Calu3 (cell line): ENCODE measurements around the gene QARS1. TPM values are rescaled to one million over a fixed set of nuclear protein-coding genes. Genes with fewer than 3 reads are reported as not detected.

Source experiments
- BruUV-seq: library from RNA; stranded (reverse); fragments of 400-500 nt; replicated peaks from 2 replicates; lab custom pipeline; 2021; lab: Mats Ljungman, UMichigan
- CTCF ChIA-PET: fragments of 300-600 bp; sonication (Branson Sonifier 250); formaldehyde crosslinking; loops from one replicate; lab custom pipeline; 2022; ENCODE audit warnings: antibody characterized with exemption; lab: Charles Lee
- DNase-seq: peaks from one replicate; pipeline ENCODE4 v3.0.0; 2022
- H3K27ac Mint-ChIP-seq: one replicate; pipeline ENCODE4 v1.8.0; 2022; ENCODE audit warnings: mixed read lengths; ENCODE audit not compliant: unreplicated experiment
- H3K27me3 Mint-ChIP-seq: one replicate; pipeline ENCODE4 v1.8.0; 2022; ENCODE audit warnings: mixed read lengths; ENCODE audit not compliant: unreplicated experiment
- H3K36me3 Mint-ChIP-seq: one replicate; pipeline ENCODE4 v1.8.0; 2022; ENCODE audit warnings: mild to moderate bottlenecking, moderate library complexity, mixed read lengths; ENCODE audit not compliant: insufficient read depth, unreplicated experiment
- H3K4me1 Mint-ChIP-seq: one replicate; pipeline ENCODE4 v1.8.0; 2022; ENCODE audit warnings: mild to moderate bottlenecking, low read depth, mixed read lengths; ENCODE audit not compliant: unreplicated experiment
- H3K4me3 Mint-ChIP-seq: one replicate; pipeline ENCODE4 v1.8.0; 2022; ENCODE audit warnings: mild to moderate bottlenecking, low read depth, moderate library complexity, mixed read lengths; ENCODE audit not compliant: unreplicated experiment
- H3K9me3 Mint-ChIP-seq: one replicate; pipeline ENCODE4 v1.8.0; 2022; ENCODE audit warnings: low read depth, mixed read lengths; ENCODE audit not compliant: unreplicated experiment
- CTCF ChIP-seq: fragments of 200-600 bp; IDR thresholded peaks from one replicate; pipeline ENCODE4 v1.8.0; 2022; ENCODE audit warnings: antibody characterized with exemption; ENCODE audit not compliant: unreplicated experiment
- intact Hi-C: fragments of 100-400 bp; cut with micrococcal nuclease; formaldehyde crosslinking; loops from one replicate; pipeline ENCODE4 v1.10.0; 2022; ENCODE audit not compliant: unreplicated experiment
- total RNA-seq: library from RNA; stranded (reverse); gene quantifications from 2 replicates; pipeline ENCODE4 v1.2.3, GENCODE V29; 2022

QARS1 gene
- total RNA-seq, 1 experiment from 2014 or later, result 248 TPM

DNA sequence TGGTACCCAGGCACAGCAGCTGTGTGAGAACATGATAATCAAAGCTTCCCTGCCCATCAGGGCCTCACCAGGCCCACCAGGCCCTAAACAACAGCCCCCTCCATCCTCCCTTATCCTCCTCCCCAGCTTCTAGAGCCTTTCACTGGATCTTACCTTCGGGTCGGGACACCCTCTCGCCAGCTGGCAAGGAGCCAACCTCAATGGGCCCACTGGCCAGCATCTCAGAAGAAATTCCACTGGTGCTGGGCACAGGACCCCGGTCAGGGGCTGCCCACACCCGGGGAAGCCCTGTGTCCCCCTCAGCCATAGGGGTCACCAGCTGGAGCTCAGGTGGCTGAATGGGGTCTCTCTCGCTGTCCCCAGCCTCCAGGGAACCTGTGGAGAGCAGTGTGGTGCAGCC, 6.8 kb upstream of the QARS1 start:
- no peak overlapping the region for H3K27ac Mint-ChIP-seq
- no TSS peak for BruUV-seq
- H3K36me3 Mint-ChIP-seq, result peaks cover 34% of the 10 kb centered on the region
- no peak for DNase-seq
- intact Hi-C loops, result no loop called here
- H3K9me3 Mint-ChIP-seq, result no peaks in the 10 kb centered on the region
- CTCF ChIA-PET, result no interaction called here
- H3K27me3 Mint-ChIP-seq, result no peaks in the 10 kb centered on the region
- no peak for TF ChIP-seq CTCF
- no peak overlapping the region for H3K4me3 Mint-ChIP-seq
- H3K4me1 Mint-ChIP-seq, result no peaks in the 10 kb centered on the region

- Mint-ChIP-seq H3K27ac (no peak overlapping the region), H3K4me1 (no peaks in the 10 kb centered on the region), H3K9me3 (no peaks in the 10 kb centered on the region), H3K4me3 (no peak overlapping the region), H3K36me3 (peaks cover 34% of the 10 kb centered on the region), H3K27me3 (no peaks in the 10 kb centered on the region)
- DNase-seq, result no peak
- CTCF ChIA-PET, result no interaction called here
- TF ChIP-seq CTCF, result no peak
- intact Hi-C loops, result no loop called here
- BruUV-seq, result no TSS peak
Measured at GRCh38 chr3:49110780-49111179, 6.2 kb upstream of the QARS1 start.

DNA sequence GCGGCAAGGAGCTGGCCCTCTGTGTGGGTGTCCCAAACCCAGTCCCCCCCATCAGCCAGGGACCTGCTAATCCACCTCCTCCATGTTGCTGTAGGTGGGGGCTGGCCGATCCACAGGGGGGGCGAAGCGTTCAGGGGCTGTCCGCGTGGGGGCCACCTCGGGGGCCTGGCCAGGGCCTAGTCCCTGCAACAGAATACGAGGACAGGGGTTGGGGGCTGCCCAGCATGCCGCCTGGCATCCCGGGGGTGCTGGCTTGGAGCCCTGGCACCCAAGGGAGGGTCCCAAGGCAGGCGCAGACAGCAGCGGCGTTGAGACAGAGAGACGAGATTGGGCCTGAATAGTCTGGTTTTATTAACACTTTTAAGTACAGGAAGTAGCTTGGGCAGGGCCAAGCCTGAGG, 3.8 kb upstream of the QARS1 start:
- CTCF ChIA-PET, result interaction anchor here (1.1 kb wide), 1 partner anchor 14 kb away, joined by 6 read pairs; the partner anchor contains the start of gene QRICH1
- no TSS peak for BruUV-seq
- TF ChIP-seq CTCF, result no peak

DNA sequence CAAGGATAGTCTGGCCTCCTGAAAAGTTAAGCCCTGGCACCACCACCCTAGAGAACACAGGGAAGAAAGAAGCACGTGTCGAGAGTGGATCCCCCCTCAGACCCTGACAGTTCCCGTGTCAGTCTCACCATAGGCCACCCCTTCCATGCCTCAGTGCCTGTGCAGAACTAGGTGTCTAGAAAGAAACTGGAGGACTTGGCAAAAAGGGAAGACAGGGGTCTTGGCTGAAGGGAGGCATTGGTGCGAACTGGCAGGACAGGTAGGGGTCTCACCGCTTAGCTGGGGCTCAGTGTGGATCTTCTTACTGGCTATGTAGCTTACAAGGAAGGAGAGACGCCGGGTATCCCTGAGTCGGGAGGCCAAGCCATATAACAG, 518 bp downstream of the QARS1 start:
- TSS peak; percentile 69 for BruUV-seq
- Mint-ChIP-seq H3K9me3 (no peaks in the 10 kb centered on the region), H3K27ac (peak overlapping the region; percentile 91), H3K27me3 (no peaks in the 10 kb centered on the region), H3K4me3 (peak overlapping the region; percentile 98), H3K36me3 (peaks cover 61% of the 10 kb centered on the region), H3K4me1 (peaks cover 10% of the 10 kb centered on the region)
- intact Hi-C loops, result no loop called here
- DNase-seq, result no peak
- CTCF ChIA-PET, result interaction anchor here (2.4 kb wide), 1 partner anchor 10 kb away, joined by 12 read pairs; the partner anchor contains the start of gene QRICH1
- no peak for TF ChIP-seq CTCF

More for the DNA sequence above, 3.8 kb upstream of the QARS1 start:
- Mint-ChIP-seq H3K4me1 (peaks cover 6% of the 10 kb centered on the region), H3K36me3 (peaks cover 49% of the 10 kb centered on the region), H3K27me3 (no peaks in the 10 kb centered on the region), H3K27ac (no peak overlapping the region), H3K9me3 (no peaks in the 10 kb centered on the region), H3K4me3 (no peak overlapping the region)
- intact Hi-C loops, result no loop called here
- no peak for DNase-seq
